ENCODE results near the gene TMEM214.

Gene TMEM214

GRCh38 chr2:27038631-27039339, 6.0 kb downstream of the TMEM214 start:
- no peak overlapping the region for H3K27ac ChIP-seq (ENCODE audit: insufficient read depth, low read length, poor library complexity, severe bottlenecking)

GRCh38 chr2:27039426-27039825, 6.7 kb downstream of the TMEM214 start:
- H3K4me3 ChIP-seq (ENCODE audit: insufficient read depth, low read depth, low read length, poor library complexity, severe bottlenecking) = no peak overlapping the region
- no peak for DNase-seq
- peaks cover 62% of the 10 kb centered on the region for H3K36me3 ChIP-seq (ENCODE audit: control insufficient read depth, insufficient read depth, low read length)
- H3K4me1 ChIP-seq (ENCODE audit: control insufficient read depth, insufficient read depth, low read length, poor library complexity, severe bottlenecking) = no peaks in the 10 kb centered on the region
- no peak overlapping the region for H3K27ac ChIP-seq (ENCODE audit: insufficient read depth, low read length, poor library complexity, severe bottlenecking)
- no peaks in the 10 kb centered on the region for H3K27me3 ChIP-seq (replicated peaks; ENCODE audit: control insufficient read depth, insufficient read depth, low read length, poor library complexity, severe bottlenecking)
- no peaks in the 10 kb centered on the region for H3K9me3 ChIP-seq (ENCODE audit: control insufficient read depth, low read length)

More at GRCh38 chr2:27038631-27039339, 6.0 kb downstream of the TMEM214 start:
- H3K27me3 ChIP-seq (replicated peaks; ENCODE audit: control insufficient read depth, insufficient read depth, low read length, poor library complexity, severe bottlenecking) = no peaks in the 10 kb centered on the region
- no peaks in the 10 kb centered on the region for H3K9me3 ChIP-seq (ENCODE audit: control insufficient read depth, low read length)
- H3K4me3 ChIP-seq (ENCODE audit: insufficient read depth, low read depth, low read length, poor library complexity, severe bottlenecking) = no peak overlapping the region
- no peak for DNase-seq
- peaks cover 6% of the 10 kb centered on the region for H3K4me1 ChIP-seq (ENCODE audit: control insufficient read depth, insufficient read depth, low read length, poor library complexity, severe bottlenecking)
- peaks cover 62% of the 10 kb centered on the region for H3K36me3 ChIP-seq (ENCODE audit: control insufficient read depth, insufficient read depth, low read length)

- peaks cover 62% of the 10 kb centered on the region for H3K36me3 ChIP-seq (ENCODE audit: control insufficient read depth, insufficient read depth, low read length)
- no peak overlapping the region for H3K4me3 ChIP-seq (ENCODE audit: insufficient read depth, low read depth, low read length, poor library complexity, severe bottlenecking)
- no peak overlapping the region for H3K27ac ChIP-seq (ENCODE audit: insufficient read depth, low read length, poor library complexity, severe bottlenecking)
- no peaks in the 10 kb centered on the region for H3K9me3 ChIP-seq (ENCODE audit: control insufficient read depth, low read length)
- no peak for DNase-seq
- H3K27me3 ChIP-seq (replicated peaks; ENCODE audit: control insufficient read depth, insufficient read depth, low read length, poor library complexity, severe bottlenecking) = no peaks in the 10 kb centered on the region
- H3K4me1 ChIP-seq (ENCODE audit: control insufficient read depth, insufficient read depth, low read length, poor library complexity, severe bottlenecking) = no peaks in the 10 kb centered on the region
Measured at GRCh38 chr2:27039871-27040270, 7.1 kb downstream of the TMEM214 start.

- Histone ChIP-seq H3K27me3 (replicated peaks; ENCODE audit: control insufficient read depth, insufficient read depth, low read length, poor library complexity, severe bottlenecking) (no peaks in the 10 kb centered on the region), H3K36me3 (ENCODE audit: control insufficient read depth, insufficient read depth, low read length) (peaks cover 62% of the 10 kb centered on the region)
Measured at GRCh38 chr2:27040282-27040681, 7.5 kb downstream of the TMEM214 start.

GRCh38 chr2:27041752-27042151, 9.0 kb downstream of the TMEM214 start:
- Histone ChIP-seq H3K4me3 (ENCODE audit: insufficient read depth, low read depth, low read length, poor library complexity, severe bottlenecking) (no peak overlapping the region), H3K9me3 (ENCODE audit: control insufficient read depth, low read length) (no peaks in the 10 kb centered on the region), H3K4me1 (ENCODE audit: control insufficient read depth, insufficient read depth, low read length, poor library complexity, severe bottlenecking) (no peaks in the 10 kb centered on the region), H3K27ac (ENCODE audit: insufficient read depth, low read length, poor library complexity, severe bottlenecking) (no peak overlapping the region), H3K27me3 (replicated peaks; ENCODE audit: control insufficient read depth, insufficient read depth, low read length, poor library complexity, severe bottlenecking) (no peaks in the 10 kb centered on the region), H3K36me3 (ENCODE audit: control insufficient read depth, insufficient read depth, low read length) (peaks cover 50% of the 10 kb centered on the region)
- DNase-seq = no peak

More at GRCh38 chr2:27040282-27040681, 7.5 kb downstream of the TMEM214 start:
- Histone ChIP-seq H3K9me3 (ENCODE audit: control insufficient read depth, low read length) (no peaks in the 10 kb centered on the region), H3K4me1 (ENCODE audit: control insufficient read depth, insufficient read depth, low read length, poor library complexity, severe bottlenecking) (no peaks in the 10 kb centered on the region), H3K27ac (ENCODE audit: insufficient read depth, low read length, poor library complexity, severe bottlenecking) (no peak overlapping the region), H3K4me3 (ENCODE audit: insufficient read depth, low read depth, low read length, poor library complexity, severe bottlenecking) (no peak overlapping the region)
- no peak for DNase-seq

GRCh38 chr2:27042159-27042661, 9.4 kb downstream of the TMEM214 start:
- Histone ChIP-seq H3K27ac (ENCODE audit: insufficient read depth, low read length, poor library complexity, severe bottlenecking) (no peak overlapping the region), H3K4me1 (ENCODE audit: control insufficient read depth, insufficient read depth, low read length, poor library complexity, severe bottlenecking) (no peaks in the 10 kb centered on the region), H3K36me3 (ENCODE audit: control insufficient read depth, insufficient read depth, low read length) (peaks cover 45% of the 10 kb centered on the region)

GRCh38 chr2:27042985-27043634, 10.3 kb downstream of the TMEM214 start:
- H3K4me1 ChIP-seq (ENCODE audit: control insufficient read depth, insufficient read depth, low read length, poor library complexity, severe bottlenecking) = no peaks in the 10 kb centered on the region
- DNase-seq = no peak
- no peak overlapping the region for H3K4me3 ChIP-seq (ENCODE audit: insufficient read depth, low read depth, low read length, poor library complexity, severe bottlenecking)
- H3K27ac ChIP-seq (ENCODE audit: insufficient read depth, low read length, poor library complexity, severe bottlenecking) = no peak overlapping the region
- peaks cover 36% of the 10 kb centered on the region for H3K36me3 ChIP-seq (ENCODE audit: control insufficient read depth, insufficient read depth, low read length)
- no peaks in the 10 kb centered on the region for H3K27me3 ChIP-seq (replicated peaks; ENCODE audit: control insufficient read depth, insufficient read depth, low read length, poor library complexity, severe bottlenecking)
- H3K9me3 ChIP-seq (ENCODE audit: control insufficient read depth, low read length) = no peaks in the 10 kb centered on the region

More at GRCh38 chr2:27042159-27042661, 9.4 kb downstream of the TMEM214 start:
- DNase-seq = no peak
- H3K27me3 ChIP-seq (replicated peaks; ENCODE audit: control insufficient read depth, insufficient read depth, low read length, poor library complexity, severe bottlenecking) = no peaks in the 10 kb centered on the region
- H3K9me3 ChIP-seq (ENCODE audit: control insufficient read depth, low read length) = no peaks in the 10 kb centered on the region
- H3K4me3 ChIP-seq (ENCODE audit: insufficient read depth, low read depth, low read length, poor library complexity, severe bottlenecking) = no peak overlapping the region

- no peaks in the 10 kb centered on the region for H3K36me3 ChIP-seq (ENCODE audit: control insufficient read depth, insufficient read depth, low read length)
- H3K4me3 ChIP-seq (ENCODE audit: insufficient read depth, low read depth, low read length, poor library complexity, severe bottlenecking) = peak overlapping the region; percentile 74
- H3K27me3 ChIP-seq (replicated peaks; ENCODE audit: control insufficient read depth, insufficient read depth, low read length, poor library complexity, severe bottlenecking) = no peaks in the 10 kb centered on the region
- H3K4me1 ChIP-seq (ENCODE audit: control insufficient read depth, insufficient read depth, low read length, poor library complexity, severe bottlenecking) = peaks cover 5% of the 10 kb centered on the region
- H3K9me3 ChIP-seq (ENCODE audit: control insufficient read depth, low read length) = no peaks in the 10 kb centered on the region
- peak overlapping the region; percentile 83 for H3K27ac ChIP-seq (ENCODE audit: insufficient read depth, low read length, poor library complexity, severe bottlenecking)
- peak; percentile 41 to 58 (median 47) for DNase-seq
Measured at GRCh38 chr2:27049422-27050280, 16.9 kb downstream of the TMEM214 start.

GRCh38 chr2:27050281-27050995, 17.7 kb downstream of the TMEM214 start:
- Histone ChIP-seq H3K4me1 (ENCODE audit: control insufficient read depth, insufficient read depth, low read length, poor library complexity, severe bottlenecking) (peaks cover 5% of the 10 kb centered on the region), H3K27ac (ENCODE audit: insufficient read depth, low read length, poor library complexity, severe bottlenecking) (peak overlapping the region; percentile 83), H3K4me3 (ENCODE audit: insufficient read depth, low read depth, low read length, poor library complexity, severe bottlenecking) (peak overlapping the region; percentile 74), H3K36me3 (ENCODE audit: control insufficient read depth, insufficient read depth, low read length) (no peaks in the 10 kb centered on the region), H3K27me3 (replicated peaks; ENCODE audit: control insufficient read depth, insufficient read depth, low read length, poor library complexity, severe bottlenecking) (no peaks in the 10 kb centered on the region), H3K9me3 (ENCODE audit: control insufficient read depth, low read length) (no peaks in the 10 kb centered on the region)
- DNase-seq = peak; percentile 84 to 88 (median 86)

Measured in effector memory CD4-positive, alpha-beta T cell (primary cell).